ENCODE results near the gene PIGN. TPM values are rescaled to one million over a fixed set of nuclear protein-coding genes. Genes with fewer than 3 reads are reported as not detected.

PIGN gene
- total RNA-seq, 2 experiments from 2014 or later = 25.0 to 28.2 TPM

- no peak overlapping the region for H3K27ac Mint-ChIP-seq
- H3K4me3 Mint-ChIP-seq = no peak overlapping the region
- H3K9me3 Mint-ChIP-seq = no peaks in the 10 kb centered on the region
- no peaks in the 10 kb centered on the region for H3K4me1 Mint-ChIP-seq
- DNase-seq (no peak), ATAC-seq (ENCODE audit: low read depth) (no peak)
- POLR2A ChIA-PET = no interaction called here
- H3K36me3 Mint-ChIP-seq = no peaks in the 10 kb centered on the region
- H3K27me3 Mint-ChIP-seq = peaks cover 8% of the 10 kb centered on the region
These were observed 160.3 kb downstream of the PIGN start for GRCh38 chr18:62026586-62026985.

DNA sequence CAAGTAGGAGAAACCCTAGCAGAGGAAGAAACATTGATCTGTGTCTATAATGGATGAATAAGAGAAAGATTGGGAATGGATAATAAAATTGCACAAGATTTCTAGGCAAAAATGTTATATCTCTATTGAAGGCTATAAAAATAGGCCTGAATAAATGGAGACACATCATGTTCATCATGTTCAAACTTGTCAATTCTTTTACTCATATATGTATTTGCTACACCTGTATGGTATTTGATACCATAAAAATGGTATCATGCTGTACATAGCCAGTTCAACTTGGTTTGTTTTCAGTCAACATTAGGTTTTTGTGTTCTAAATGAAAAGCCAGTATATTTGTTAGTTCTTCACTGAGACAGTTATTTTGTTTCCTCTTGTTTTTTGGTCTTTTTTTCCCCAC lies 161.9 kb downstream of the PIGN start:
- POLR2A ChIA-PET = no interaction called here
- no peak overlapping the region for H3K4me3 Mint-ChIP-seq
- ATAC-seq (ENCODE audit: low read depth) (no peak), DNase-seq (no peak)
- H3K9me3 Mint-ChIP-seq = no peaks in the 10 kb centered on the region
- H3K36me3 Mint-ChIP-seq = no peaks in the 10 kb centered on the region
- H3K27me3 Mint-ChIP-seq = peaks cover 8% of the 10 kb centered on the region
- no peaks in the 10 kb centered on the region for H3K4me1 Mint-ChIP-seq
- no peak overlapping the region for H3K27ac Mint-ChIP-seq

DNA sequence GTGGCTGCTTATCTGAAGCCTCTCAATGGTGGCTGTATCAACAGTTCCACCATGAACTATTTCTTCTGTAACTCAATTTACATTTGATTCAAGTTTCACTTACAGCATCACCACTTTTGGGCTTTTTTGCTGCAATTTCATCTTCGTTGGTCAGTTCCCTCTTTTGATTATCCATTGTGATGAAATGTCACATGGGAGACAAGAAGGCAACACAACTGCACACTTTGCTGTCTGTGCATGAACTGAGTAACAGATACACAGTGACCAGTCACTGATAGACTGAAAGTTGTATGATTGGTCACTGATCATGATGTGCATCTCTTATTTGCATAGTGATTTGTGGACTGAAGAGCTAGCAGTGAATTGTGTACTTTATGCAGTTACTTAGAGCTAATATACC lies 163.3 kb downstream of the PIGN start:
- H3K36me3 Mint-ChIP-seq = no peaks in the 10 kb centered on the region
- H3K4me3 Mint-ChIP-seq = no peak overlapping the region
- no peak for DNase-seq
- peaks cover 8% of the 10 kb centered on the region for H3K27me3 Mint-ChIP-seq
- peaks cover 2% of the 10 kb centered on the region for H3K4me1 Mint-ChIP-seq
- no peaks in the 10 kb centered on the region for H3K9me3 Mint-ChIP-seq
- no peak overlapping the region for H3K27ac Mint-ChIP-seq
- POLR2A ChIA-PET = no interaction called here
- no peak for ATAC-seq (ENCODE audit: low read depth)

DNA sequence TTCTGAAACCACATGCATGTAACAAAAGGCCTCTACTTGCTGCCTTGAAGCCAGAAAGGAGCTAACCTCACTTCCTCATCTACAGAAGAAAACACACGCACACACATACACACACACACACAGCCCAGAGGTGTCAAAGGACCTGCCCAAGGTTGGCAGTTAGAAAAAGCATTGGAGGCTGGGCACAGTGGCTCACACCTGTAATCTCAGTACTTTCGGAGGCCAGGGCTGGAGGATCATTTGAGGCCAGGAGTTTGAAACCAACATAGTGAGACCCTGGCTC lies 168.2 kb downstream of the PIGN start:
- Mint-ChIP-seq H3K4me1 (peaks cover 2% of the 10 kb centered on the region), H3K9me3 (no peaks in the 10 kb centered on the region), H3K27me3 (peaks cover 4% of the 10 kb centered on the region), H3K4me3 (no peak overlapping the region), H3K36me3 (no peaks in the 10 kb centered on the region), H3K27ac (no peak overlapping the region)
- POLR2A ChIA-PET = no interaction called here
- ATAC-seq (ENCODE audit: low read depth) = no peak
- DNase-seq = no peak

- Mint-ChIP-seq H3K9me3 (no peaks in the 10 kb centered on the region), H3K27ac (no peak overlapping the region), H3K4me1 (peaks cover 2% of the 10 kb centered on the region), H3K4me3 (no peak overlapping the region), H3K36me3 (no peaks in the 10 kb centered on the region), H3K27me3 (peaks cover 4% of the 10 kb centered on the region)
- POLR2A ChIA-PET = no interaction called here
- DNase-seq (no peak), ATAC-seq (ENCODE audit: low read depth) (no peak)
These were observed 168.7 kb downstream of the PIGN start for GRCh38 chr18:62018034-62018758.

GRCh38 chr18:62017618-62018017 lies 169.2 kb downstream of the PIGN start:
- H3K4me1 Mint-ChIP-seq = peaks cover 2% of the 10 kb centered on the region
- ATAC-seq (ENCODE audit: low read depth) = no peak
- no peak overlapping the region for H3K4me3 Mint-ChIP-seq
- no peaks in the 10 kb centered on the region for H3K9me3 Mint-ChIP-seq
- no peaks in the 10 kb centered on the region for H3K36me3 Mint-ChIP-seq
- no peak overlapping the region for H3K27ac Mint-ChIP-seq
- peaks cover 4% of the 10 kb centered on the region for H3K27me3 Mint-ChIP-seq
- POLR2A ChIA-PET = no interaction called here
- DNase-seq = no peak

DNA sequence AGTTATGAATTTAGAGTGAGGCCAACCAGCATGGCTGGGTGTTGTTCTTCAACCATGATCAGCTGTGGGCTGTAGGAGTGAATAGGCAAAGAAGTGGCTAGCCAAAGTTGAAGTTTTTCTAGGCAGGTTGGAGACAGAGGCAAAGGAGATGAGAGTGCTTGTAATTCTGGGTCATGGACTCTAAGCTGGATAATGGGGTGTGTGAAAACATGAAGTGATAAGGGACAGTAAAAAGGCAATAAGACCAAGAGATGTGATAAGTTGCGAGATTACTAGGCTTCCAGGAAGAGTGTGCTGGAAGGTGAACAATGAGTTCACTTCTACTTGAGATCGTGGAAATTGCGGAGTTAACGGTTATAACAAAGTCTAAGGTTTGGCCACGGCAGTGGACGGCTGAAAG lies 175.4 kb downstream of the PIGN start:
- no peak overlapping the region for H3K4me3 Mint-ChIP-seq
- H3K9me3 Mint-ChIP-seq = peaks cover 2% of the 10 kb centered on the region
- DNase-seq (no peak), ATAC-seq (ENCODE audit: low read depth) (no peak)
- H3K27me3 Mint-ChIP-seq = peaks cover 12% of the 10 kb centered on the region
- H3K4me1 Mint-ChIP-seq = no peaks in the 10 kb centered on the region
- no peak overlapping the region for H3K27ac Mint-ChIP-seq
- POLR2A ChIA-PET = no interaction called here
- H3K36me3 Mint-ChIP-seq = no peaks in the 10 kb centered on the region

GRCh38 chr18:62009521-62009920 lies 177.3 kb downstream of the PIGN start:
- H3K36me3 Mint-ChIP-seq = no peaks in the 10 kb centered on the region
- POLR2A ChIA-PET = no interaction called here
- no peaks in the 10 kb centered on the region for H3K4me1 Mint-ChIP-seq
- no peak overlapping the region for H3K27ac Mint-ChIP-seq
- ATAC-seq (ENCODE audit: low read depth) = no peak
- peaks cover 8% of the 10 kb centered on the region for H3K27me3 Mint-ChIP-seq
- peaks cover 11% of the 10 kb centered on the region for H3K9me3 Mint-ChIP-seq
- H3K4me3 Mint-ChIP-seq = no peak overlapping the region
- no peak for DNase-seq

GRCh38 chr18:62001396-62001795 lies 185.5 kb downstream of the PIGN start:
- no peak overlapping the region for H3K4me3 Mint-ChIP-seq

DNA sequence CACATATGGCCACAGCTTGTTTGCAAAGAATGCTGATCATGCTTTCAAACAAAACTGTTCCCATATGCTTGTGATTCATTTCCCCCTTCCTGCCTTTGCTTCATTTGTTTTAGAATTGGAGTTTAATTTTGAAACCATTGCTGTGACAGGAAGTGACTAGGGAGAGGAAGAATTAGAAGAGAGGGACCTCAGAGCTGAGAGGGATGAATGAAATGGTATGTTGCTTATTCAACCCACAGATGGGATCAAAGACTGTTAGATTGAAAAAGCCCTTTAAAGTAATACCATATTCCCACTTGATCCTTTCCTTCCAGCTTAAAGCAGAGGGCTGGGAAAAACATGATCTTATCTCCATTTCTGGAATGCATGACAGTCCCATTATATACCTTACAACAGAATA lies 187.9 kb downstream of the PIGN start:
- Mint-ChIP-seq H3K4me3 (no peak overlapping the region), H3K36me3 (peaks cover 2% of the 10 kb centered on the region), H3K9me3 (peaks cover 14% of the 10 kb centered on the region), H3K27ac (no peak overlapping the region), H3K4me1 (peaks cover 3% of the 10 kb centered on the region), H3K27me3 (peaks cover 2% of the 10 kb centered on the region)
- ATAC-seq (ENCODE audit: low read depth) (no peak), DNase-seq (no peak)
- POLR2A ChIA-PET = no interaction called here

More at GRCh38 chr18:62001396-62001795, 185.5 kb downstream of the PIGN start:
- peaks cover 26% of the 10 kb centered on the region for H3K9me3 Mint-ChIP-seq
- ATAC-seq (ENCODE audit: low read depth) = no peak
- DNase-seq = no peak
- peaks cover 3% of the 10 kb centered on the region for H3K4me1 Mint-ChIP-seq
- H3K27me3 Mint-ChIP-seq = peaks cover 2% of the 10 kb centered on the region
- POLR2A ChIA-PET = no interaction called here
- peaks cover 2% of the 10 kb centered on the region for H3K36me3 Mint-ChIP-seq
- no peak overlapping the region for H3K27ac Mint-ChIP-seq

- DNase-seq = no peak
- no peak overlapping the region for H3K27ac Mint-ChIP-seq
- POLR2A ChIA-PET = no interaction called here
These were observed 188.5 kb downstream of the PIGN start for GRCh38 chr18:61998335-61998734.

DNA sequence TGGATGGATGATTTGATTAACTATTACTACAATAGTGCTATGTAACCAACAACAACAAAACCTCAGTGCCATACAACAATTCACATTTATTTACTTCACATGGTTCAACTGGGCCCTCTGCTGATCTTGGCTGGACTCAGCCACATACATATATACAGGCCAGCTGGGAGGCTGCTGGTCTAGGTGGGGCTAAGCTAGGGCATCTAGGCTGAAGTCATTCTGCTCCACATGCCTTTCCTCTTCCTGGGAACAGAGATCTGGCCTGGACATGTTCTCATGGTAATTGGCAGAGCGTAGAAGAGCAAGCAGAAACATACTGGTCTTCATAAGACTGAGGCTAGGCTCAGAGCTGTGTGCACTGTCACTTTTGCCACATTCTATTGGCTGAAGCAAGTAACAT lies 191.2 kb downstream of the PIGN start:
- no peak for ATAC-seq (ENCODE audit: low read depth)
- POLR2A ChIA-PET = no interaction called here
- DNase-seq = no peak
- Mint-ChIP-seq H3K9me3 (peaks cover 10% of the 10 kb centered on the region), H3K4me3 (no peak overlapping the region), H3K36me3 (peaks cover 2% of the 10 kb centered on the region), H3K27ac (no peak overlapping the region), H3K27me3 (peaks cover 2% of the 10 kb centered on the region), H3K4me1 (peaks cover 3% of the 10 kb centered on the region)

More at GRCh38 chr18:61998335-61998734, 188.5 kb downstream of the PIGN start:
- peaks cover 2% of the 10 kb centered on the region for H3K36me3 Mint-ChIP-seq
- no peak overlapping the region for H3K4me3 Mint-ChIP-seq
- peaks cover 14% of the 10 kb centered on the region for H3K9me3 Mint-ChIP-seq
- H3K27me3 Mint-ChIP-seq = peaks cover 2% of the 10 kb centered on the region
- H3K4me1 Mint-ChIP-seq = peaks cover 3% of the 10 kb centered on the region
- ATAC-seq (ENCODE audit: low read depth) = no peak

GRCh38 chr18:61993831-61994230 lies 193.0 kb downstream of the PIGN start:
- no peak for ATAC-seq (ENCODE audit: low read depth)
- POLR2A ChIA-PET = no interaction called here
- H3K9me3 Mint-ChIP-seq = no peaks in the 10 kb centered on the region
- H3K27me3 Mint-ChIP-seq = peaks cover 4% of the 10 kb centered on the region
- no peak for DNase-seq
- no peaks in the 10 kb centered on the region for H3K36me3 Mint-ChIP-seq
- no peak overlapping the region for H3K27ac Mint-ChIP-seq
- peaks cover 1% of the 10 kb centered on the region for H3K4me1 Mint-ChIP-seq
- no peak overlapping the region for H3K4me3 Mint-ChIP-seq

DNA sequence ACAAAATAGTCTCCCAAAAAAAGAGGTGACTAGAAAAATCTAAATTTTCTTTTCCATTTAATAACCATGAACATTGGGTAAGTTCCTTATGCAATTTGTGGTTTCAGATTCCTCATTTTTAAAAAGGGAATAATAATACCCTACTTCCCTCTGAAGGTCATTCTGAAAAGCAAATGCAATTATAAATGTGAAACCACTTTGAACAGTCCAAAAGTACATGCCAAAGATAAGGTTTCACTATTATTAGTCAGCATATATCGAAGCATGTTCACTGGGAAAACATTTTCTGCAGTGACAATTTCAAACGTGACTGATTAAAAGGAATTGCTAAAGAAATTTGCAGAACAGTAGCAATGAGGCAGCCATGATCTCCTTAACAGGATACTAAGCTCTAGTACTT lies 193.9 kb downstream of the PIGN start:
- H3K4me1 Mint-ChIP-seq = no peaks in the 10 kb centered on the region
- no peaks in the 10 kb centered on the region for H3K36me3 Mint-ChIP-seq
- peaks cover 4% of the 10 kb centered on the region for H3K27me3 Mint-ChIP-seq
- DNase-seq (no peak), ATAC-seq (ENCODE audit: low read depth) (no peak)
- H3K4me3 Mint-ChIP-seq = no peak overlapping the region
- no peaks in the 10 kb centered on the region for H3K9me3 Mint-ChIP-seq
- H3K27ac Mint-ChIP-seq = no peak overlapping the region
- POLR2A ChIA-PET = no interaction called here

GRCh38 chr18:61992285-61992684 lies 194.6 kb downstream of the PIGN start:
- ATAC-seq (ENCODE audit: low read depth) (no peak), DNase-seq (no peak)
- POLR2A ChIA-PET = no interaction called here
- no peak overlapping the region for H3K4me3 Mint-ChIP-seq
- H3K9me3 Mint-ChIP-seq = no peaks in the 10 kb centered on the region
- no peaks in the 10 kb centered on the region for H3K4me1 Mint-ChIP-seq
- peaks cover 4% of the 10 kb centered on the region for H3K27me3 Mint-ChIP-seq
- no peak overlapping the region for H3K27ac Mint-ChIP-seq
- no peaks in the 10 kb centered on the region for H3K36me3 Mint-ChIP-seq
